Esophagus mucosa (tissue), 1 donor: ENCODE results near the gene OST4. TPM values are rescaled to one million over a fixed set of nuclear protein-coding genes. Genes with fewer than 3 reads are reported as not detected.
"Not testable (repeated sequence)": the region's sequence is repeated elsewhere in the genome, so short reads cannot be mapped to it uniquely, and the experiment has no call there.

Experiments
- ATAC-seq: fragments of 200-7000 bp; cut with Tn5 transposase; one replicate; pipeline ENCODE4 v1.9.1; 2020
- total RNA-seq: library from RNA; stranded (reverse); gene quantifications from one replicate; pipeline ENCODE4 v1.2.4, GENCODE V29; 2023
- donor health status: DM: yes; HTN: yes; CAD: no.

Gene OST4
- 258 TPM for total RNA-seq

DNA sequence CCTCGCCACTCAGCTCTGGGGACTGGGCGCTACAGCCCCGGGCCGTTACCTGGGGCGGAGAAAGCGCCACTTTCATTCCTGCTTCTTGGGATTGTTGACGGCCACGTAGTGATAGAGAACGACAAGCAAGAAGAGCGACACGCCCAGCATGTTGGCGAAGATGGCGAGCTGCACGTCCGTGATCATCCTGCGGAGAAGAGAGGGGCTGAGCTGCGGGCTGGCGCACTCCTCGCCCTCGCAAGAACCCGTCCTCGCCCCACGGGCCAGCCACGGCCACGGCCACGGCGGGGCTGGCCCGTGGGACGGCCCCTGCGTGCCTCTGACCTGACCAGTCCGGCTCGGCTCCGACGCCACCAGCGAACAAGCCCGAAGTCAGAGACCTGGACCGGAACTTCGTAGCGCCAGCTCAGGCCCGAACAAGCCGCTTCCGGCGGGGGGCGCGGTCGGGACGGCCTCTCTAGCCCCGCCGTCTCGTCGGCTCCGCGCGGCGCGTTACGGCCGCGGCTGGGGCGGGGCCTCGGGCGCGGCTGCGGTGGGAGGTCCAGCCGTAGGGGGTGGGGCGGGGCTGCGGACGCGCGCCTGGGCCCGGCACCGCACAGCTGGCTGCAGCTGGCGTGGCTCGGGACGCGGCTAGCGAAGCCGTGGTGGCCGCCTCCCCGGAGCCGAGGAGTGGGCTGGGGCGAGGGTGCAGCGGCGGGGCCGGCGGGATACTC, at the start of gene OST4:
Gene OST4, minus strand, starts transcription at position 378 of the 713 bp plus-strand sequence.
- peak; percentile 97 for ATAC-seq

GRCh38 chr2:27119330-27119670, 47.8 kb upstream of the OST4 start:
- ATAC-seq = not testable (repeated sequence)

DNA sequence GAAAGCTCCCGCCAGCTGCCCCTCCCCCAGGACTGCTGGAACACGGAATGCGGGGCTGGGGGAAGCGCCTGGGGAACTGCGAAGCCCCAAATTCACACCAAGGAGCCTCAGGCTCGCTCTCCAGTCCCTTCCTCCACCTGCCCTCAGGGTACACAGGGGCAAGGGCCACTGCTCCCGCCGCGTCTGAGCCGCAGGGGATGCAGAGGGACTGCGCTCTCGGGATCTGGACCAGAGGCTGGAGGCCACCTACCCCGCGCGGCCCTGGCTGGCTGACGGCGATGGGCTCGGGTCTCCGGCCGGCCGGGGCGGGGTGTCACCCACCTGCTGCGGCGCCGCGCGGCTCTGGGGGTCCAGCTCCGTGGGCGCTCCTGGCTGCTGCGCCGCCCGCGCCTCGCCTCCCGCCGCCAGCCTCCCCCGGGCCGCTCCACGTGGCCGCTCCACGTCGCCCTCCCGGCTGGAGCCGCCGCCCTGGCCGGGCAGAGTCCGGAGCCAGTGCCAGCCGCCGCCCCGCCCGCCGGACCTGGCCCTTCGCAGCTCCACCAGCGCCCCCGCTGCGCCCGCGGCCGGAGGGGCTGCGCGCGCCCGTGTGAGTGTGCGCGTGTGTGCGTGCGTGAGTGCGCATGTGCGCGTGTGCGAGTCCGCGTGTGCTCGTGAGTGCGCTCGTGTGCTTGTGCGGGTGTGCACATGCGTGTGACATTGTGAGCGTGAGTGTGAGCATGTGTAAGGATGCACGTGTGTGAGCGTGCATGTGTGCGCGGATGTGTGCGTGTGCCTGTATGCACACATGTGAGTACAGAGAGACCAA, 47.3 kb upstream of the OST4 start, which contains the start of gene CGREF1:
Gene CGREF1, minus strand, starts transcription at position 604 of the 805 bp plus-strand sequence. CDS start 14,762 bp downstream, outside the sequence.
- no peak for ATAC-seq

DNA sequence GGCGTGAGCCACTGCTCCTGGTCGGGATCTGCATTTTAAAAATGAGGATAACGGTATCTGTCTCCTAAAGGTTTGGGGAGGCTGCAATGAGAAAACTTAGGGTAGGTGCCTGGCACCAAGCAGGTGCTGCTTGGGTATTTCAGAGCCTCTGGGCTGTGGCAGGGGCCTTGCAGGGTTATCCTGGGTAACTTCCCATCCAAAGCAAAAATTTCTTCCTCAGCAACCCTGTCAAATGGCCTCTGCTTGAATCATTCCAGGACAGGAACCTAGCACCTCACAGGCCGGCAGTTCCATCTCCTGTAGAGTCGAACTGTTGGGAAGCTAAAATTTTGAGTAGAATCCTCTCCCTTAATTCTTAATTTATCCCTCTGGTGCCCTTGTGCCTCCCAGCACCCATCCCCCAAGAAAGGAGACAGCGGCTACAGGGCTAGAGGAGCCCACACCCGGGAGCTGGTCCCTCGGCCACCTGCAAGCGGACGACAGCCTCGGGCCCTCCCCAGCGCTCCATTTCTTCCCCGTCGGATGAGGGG, 46.6 kb upstream of the OST4 start:
- ATAC-seq = no peak

DNA sequence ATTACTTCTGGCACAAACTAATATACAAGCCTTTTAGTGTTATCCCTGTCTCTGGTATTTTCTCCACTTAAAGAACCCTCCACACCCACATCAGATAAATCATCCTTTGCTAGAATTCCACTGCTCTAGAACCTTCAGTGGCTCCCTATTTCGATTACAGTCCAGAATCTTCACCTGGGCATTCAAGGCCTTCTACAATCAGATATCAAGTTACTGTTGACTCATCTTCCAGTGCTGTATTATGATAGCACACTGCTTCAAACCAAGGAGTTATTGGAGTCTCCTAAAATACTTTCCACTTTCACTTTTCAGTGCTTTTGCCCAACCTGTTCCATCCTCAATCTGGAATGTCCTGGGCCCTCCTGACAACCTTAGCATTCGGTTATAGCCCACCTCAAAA, 44.1 kb upstream of the OST4 start:
- ATAC-seq = no peak

GRCh38 chr2:27111392-27112078, 40.1 kb upstream of the OST4 start:
- not testable (repeated sequence) for ATAC-seq

GRCh38 chr2:27110603-27111352, 39.3 kb upstream of the OST4 start:
- not testable (repeated sequence) for ATAC-seq

DNA sequence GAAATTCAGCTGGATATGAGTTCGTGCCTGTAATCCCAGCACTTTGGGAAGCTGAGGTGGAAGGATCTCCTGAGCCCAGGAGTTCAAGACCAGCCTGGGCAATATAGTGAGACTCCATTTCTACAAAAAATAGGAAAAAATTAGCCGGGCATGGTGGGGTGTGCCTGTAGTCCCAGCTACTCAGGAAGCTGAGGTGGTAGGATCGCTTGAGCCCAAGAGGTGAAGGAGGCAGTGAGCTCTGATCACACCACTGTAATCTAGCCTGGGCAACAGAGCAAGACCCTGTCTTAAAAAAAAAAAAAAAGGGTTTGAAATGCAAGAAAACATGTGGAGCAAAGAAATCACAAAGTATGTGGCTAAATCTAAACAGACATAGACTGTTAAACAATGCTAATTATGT, 37.6 kb upstream of the OST4 start:
- ATAC-seq = no peak

- ATAC-seq = no peak
Observed at GRCh38 chr2:27108221-27108620, 36.8 kb upstream of the OST4 start.

DNA sequence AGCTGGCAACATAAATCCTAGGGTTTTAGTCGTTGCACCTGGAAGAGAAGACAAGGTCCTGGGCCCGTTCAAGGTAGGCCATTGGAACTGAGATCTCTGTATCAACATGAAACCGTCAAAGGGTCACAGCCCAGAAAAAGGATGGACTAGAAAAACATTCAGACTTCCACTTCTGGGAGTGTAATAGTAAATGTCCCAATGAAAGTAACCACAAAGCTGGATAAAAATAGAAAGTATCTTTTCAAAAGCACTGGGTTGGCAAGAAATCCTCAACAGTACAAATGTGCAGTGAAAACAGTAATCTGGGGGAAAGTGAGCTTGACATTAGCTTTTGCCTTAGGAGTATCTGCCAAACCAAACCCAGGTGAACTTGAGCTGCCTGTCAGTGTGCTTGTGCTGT, 34.5 kb upstream of the OST4 start:
- ATAC-seq = no peak

DNA sequence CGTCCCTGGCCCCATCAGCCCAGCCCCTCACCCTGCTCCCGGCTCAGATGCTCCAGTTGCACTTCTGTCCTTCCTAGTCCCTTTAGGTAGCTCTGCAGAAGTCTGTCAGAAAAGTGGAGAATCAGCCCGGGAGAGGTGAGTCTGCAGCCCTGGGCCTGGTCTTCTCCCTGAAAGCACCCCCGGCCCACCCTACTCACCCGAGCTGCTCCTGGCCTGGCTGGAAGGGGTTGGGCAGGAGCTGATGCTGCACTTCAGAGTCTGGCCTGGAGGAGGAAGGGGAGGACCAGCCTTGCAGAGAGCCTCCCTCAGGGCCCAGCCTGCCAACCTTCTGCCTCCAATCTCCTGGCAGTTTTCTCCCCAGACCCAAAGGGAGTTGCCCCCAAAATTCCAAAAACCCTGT, 30.9 kb upstream of the OST4 start:
- ATAC-seq = no peak

- no peak for ATAC-seq
Observed at GRCh38 chr2:27100036-27100435, 28.6 kb upstream of the OST4 start.

- ATAC-seq = no peak
Observed at GRCh38 chr2:27099334-27099955, 28.0 kb upstream of the OST4 start.

GRCh38 chr2:27097341-27097740, 25.9 kb upstream of the OST4 start:
- ATAC-seq = no peak

DNA sequence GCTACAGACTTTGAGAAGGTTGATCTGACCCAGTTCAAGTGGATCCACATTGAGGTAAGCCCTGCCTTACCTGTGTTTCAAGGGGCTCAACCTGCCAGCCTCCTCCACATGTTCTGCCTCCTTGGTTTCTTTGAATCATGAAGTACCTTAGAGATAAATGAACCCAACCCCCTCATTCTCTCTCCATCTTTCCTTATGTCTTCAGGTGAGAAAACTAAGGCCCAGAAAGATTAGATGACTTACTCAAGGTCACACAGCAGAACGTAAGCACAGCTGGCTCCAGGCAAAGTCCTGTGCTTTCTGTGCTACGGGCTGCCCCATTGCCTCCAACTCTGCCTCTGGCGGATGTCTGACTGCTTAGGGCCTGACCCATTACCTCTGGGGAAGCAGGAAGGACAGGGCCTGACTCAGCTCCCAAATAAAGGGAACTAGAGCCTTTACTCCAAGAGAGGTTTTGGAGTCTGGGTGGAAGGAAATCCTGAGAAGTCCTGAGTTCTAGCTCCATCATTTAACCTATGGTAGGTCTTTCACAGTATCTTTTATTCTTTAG, 25.4 kb upstream of the OST4 start:
- ATAC-seq = no peak

GRCh38 chr2:27095745-27096651, 24.5 kb upstream of the OST4 start:
- ATAC-seq = peak; percentile 54

DNA sequence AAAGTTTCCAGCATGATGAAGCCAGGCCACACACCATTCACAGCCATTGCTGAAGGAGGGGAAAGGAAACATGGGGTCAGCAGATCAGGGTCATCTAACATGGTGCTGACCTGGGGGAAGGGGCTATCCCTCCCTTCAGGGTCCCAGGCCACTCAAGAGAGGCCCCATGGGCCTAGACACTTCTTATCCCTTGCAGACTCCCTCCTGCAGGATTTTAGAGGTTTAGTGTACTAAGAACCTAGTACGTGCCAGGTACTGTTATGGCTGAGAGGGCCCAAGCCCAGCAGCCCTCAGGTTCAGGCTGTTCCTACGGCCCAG, 23.9 kb upstream of the OST4 start:
- ATAC-seq = peak; percentile 5

DNA sequence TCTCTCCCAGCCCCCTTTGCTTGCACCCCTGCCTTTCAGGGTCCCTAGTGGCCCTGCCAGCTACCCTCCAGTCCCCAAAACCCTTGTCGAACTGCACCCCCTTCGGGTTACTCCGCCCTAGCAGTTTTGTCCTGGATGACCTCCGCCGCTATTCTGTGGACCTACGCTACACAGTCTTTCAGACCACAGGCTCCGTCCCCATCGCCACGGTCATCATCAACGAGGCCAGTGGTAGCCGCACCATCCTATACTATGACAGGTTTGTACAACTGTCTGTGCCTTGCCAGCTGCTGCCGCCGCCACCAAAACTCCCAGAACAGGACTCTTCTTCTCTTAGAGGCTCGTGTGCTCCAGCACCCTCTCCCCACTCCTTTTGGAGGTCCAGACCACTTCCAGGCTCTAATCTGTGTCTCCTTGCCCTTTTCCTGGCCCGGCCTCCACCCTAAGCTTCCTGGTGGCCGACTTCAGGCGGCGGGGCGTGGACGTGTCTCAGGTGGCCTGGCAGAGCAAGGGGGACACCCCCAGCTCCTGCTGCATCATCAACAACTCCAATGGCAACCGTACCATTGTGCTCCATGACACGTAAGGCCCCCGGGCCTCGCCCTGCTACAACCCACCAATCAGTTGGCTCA, 23.0 kb upstream of the OST4 start:
- no peak for ATAC-seq

GRCh38 chr2:27093430-27094352, 22.2 kb upstream of the OST4 start:
- no peak for ATAC-seq
